HL-60 (cell line): ENCODE data around the gene STRIP1.

ENCODE experiments used
- DNase-seq, 2 experiments: peaks; one replicate each; pipeline ENCODE4 v3.0.0-alpha.2; 2010 to 2020; ENCODE audit warnings: low read depth in 1 of 2, low spot score in 1 of 2
- H3K27ac ChIP-seq: fragments of 250-450 bp; sonication (Bioruptor Pico); replicated peaks from 2 replicates; pipeline ENCODE4 v1.5.1; 2020; ENCODE audit warnings: mild to moderate bottlenecking, moderate library complexity
- H3K27me3 ChIP-seq: fragments of 250-450 bp; sonication (Bioruptor Pico); 2 replicates; pipeline ENCODE4 v1.5.1; 2021; ENCODE audit warnings: mild to moderate bottlenecking, moderate library complexity; ENCODE audit not compliant: insufficient read depth, poor library complexity, severe bottlenecking
- H3K4me3 ChIP-seq: replicated peaks from 2 replicates; pipeline ENCODE4 v1.5.1; 2011; ENCODE audit warnings: mild to moderate bottlenecking, control low read depth, low read length; ENCODE audit not compliant: insufficient read depth
- CTCF ChIP-seq: IDR thresholded peaks from one replicate; pipeline ENCODE4 v1.5.1; 2011; ENCODE audit warnings: low read length, control low read depth, inconsistent platforms; ENCODE audit not compliant: insufficient read depth
- GABPA ChIP-seq: IDR thresholded peaks from 2 replicates; pipeline ENCODE4 v1.6.1; 2012; ENCODE audit warnings: low read depth
- POLR2AphosphoS5 ChIP-seq: IDR thresholded peaks from 2 replicates; pipeline ENCODE4 v1.6.1; 2012; ENCODE audit warnings: low read depth
- REST ChIP-seq: IDR thresholded peaks from 2 replicates; pipeline ENCODE4 v1.6.1; 2012; ENCODE audit warnings: low read depth; ENCODE audit not compliant: insufficient replicate concordance
- SPI1 ChIP-seq: IDR thresholded peaks from 2 replicates; pipeline ENCODE4 v1.6.1; 2012; ENCODE audit warnings: low read depth, mild to moderate bottlenecking, borderline replicate concordance

Gene STRIP1

GRCh38 chr1:110060034-110060661 lies 25.7 kb downstream of the STRIP1 start:
- H3K27ac ChIP-seq, result no peak overlapping the region
- H3K4me3 ChIP-seq, result no peak overlapping the region
- TF ChIP-seq GABPA (no peak), SPI1 (no peak), POLR2AphosphoS5 (no peak), CTCF (peak; percentile 98), REST (no peak)
- DNase-seq, result peak; percentile 59 to 69
- no peaks in the 10 kb centered on the region for H3K27me3 ChIP-seq

- TF ChIP-seq GABPA (no peak), POLR2AphosphoS5 (no peak), REST (no peak), CTCF (no peak), SPI1 (no peak)
- DNase-seq, result no peak
- Histone ChIP-seq H3K4me3 (no peak overlapping the region), H3K27me3 (no peaks in the 10 kb centered on the region), H3K27ac (no peak overlapping the region)
Measured at GRCh38 chr1:110060662-110061060, 26.2 kb downstream of the STRIP1 start.

- DNase-seq, result no peak
- Histone ChIP-seq H3K4me3 (no peak overlapping the region), H3K27ac (no peak overlapping the region), H3K27me3 (peaks cover 3% of the 10 kb centered on the region)
- TF ChIP-seq CTCF, result no peak
- no peak for TF ChIP-seq POLR2AphosphoS5
- no peak for TF ChIP-seq REST
- no peak for TF ChIP-seq GABPA
- no peak for TF ChIP-seq SPI1
Measured at GRCh38 chr1:110061341-110061740, 26.9 kb downstream of the STRIP1 start.
